HUES48 (cell line): ENCODE results near the gene TMEM92.

Experiments
- H3K27ac ChIP-seq: one replicate; pipeline ENCODE4 v1.7.0; 2013; ENCODE audit warnings: low read depth, low read length, inconsistent platforms
- H3K27me3 ChIP-seq: 2 replicates; pipeline ENCODE4 v1.6.1; 2013; ENCODE audit warnings: mild to moderate bottlenecking, low read length; ENCODE audit not compliant: control insufficient read depth, insufficient read depth
- H3K36me3 ChIP-seq: 2 replicates; pipeline ENCODE4 v1.6.1; 2013; ENCODE audit warnings: low read length; ENCODE audit not compliant: control insufficient read depth, insufficient read depth
- H3K4me1 ChIP-seq: 2 replicates; pipeline ENCODE4 v1.6.1; 2013; ENCODE audit warnings: mild to moderate bottlenecking, low read length; ENCODE audit not compliant: control insufficient read depth, insufficient read depth
- H3K4me3 ChIP-seq: 2 replicates; pipeline ENCODE4 v1.5.1; 2013; ENCODE audit warnings: mild to moderate bottlenecking, low read depth, low read length
- H3K9ac ChIP-seq: 2 replicates; pipeline ENCODE4 v1.6.1; 2013; ENCODE audit warnings: mild to moderate bottlenecking, low read depth, low read length, moderate library complexity
- H3K9me3 ChIP-seq: 2 replicates; pipeline ENCODE4 v1.6.1; 2013; ENCODE audit warnings: low read length; ENCODE audit not compliant: control insufficient read depth, insufficient read depth

Gene TMEM92

DNA sequence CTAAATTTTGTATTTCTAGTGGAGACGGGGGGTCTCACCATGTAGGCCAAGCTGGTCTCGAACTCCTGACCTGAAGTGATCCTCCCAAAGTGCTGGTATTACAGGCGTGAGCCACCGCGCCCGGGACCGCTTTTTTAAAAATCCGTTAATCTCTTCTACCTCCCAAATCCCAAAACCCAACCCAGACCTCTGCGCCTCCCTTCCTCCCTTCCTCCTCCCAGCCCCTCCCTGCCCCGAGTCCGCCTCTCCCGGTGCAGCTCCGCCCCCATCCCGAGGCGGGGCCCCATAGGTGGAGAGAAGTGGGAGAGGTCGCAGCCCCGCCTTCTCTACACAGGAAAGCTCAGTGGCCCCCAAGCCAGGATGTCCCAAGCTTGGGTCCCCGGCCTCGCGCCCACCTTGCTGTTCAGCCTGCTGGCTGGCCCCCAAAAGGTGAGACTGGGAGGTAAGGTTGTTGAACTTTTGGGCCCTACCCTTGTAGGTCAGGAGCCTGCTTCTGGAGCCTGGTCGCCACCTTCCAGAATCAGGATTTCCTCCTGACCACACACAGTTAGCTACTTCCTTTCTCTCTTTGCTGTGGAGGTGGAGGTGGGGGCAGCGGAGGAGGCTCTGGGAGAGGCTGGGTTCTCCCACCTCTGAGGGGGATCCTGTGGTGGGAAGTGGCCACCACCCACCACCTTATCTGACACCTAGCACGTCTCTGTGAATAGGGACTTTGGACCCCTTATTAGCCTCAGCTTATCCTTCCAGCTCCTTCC is at the start of gene TMEM92:
Gene TMEM92, plus strand, starts transcription at position 325 of the 755 bp plus-strand sequence. Its CDS starts 36 bp downstream, at position 361.
- peaks cover 3% of the 10 kb centered on the region for H3K36me3 ChIP-seq
- peak within 1 kb of the TSS; percentile 74 for H3K4me3 ChIP-seq
- H3K27ac ChIP-seq: peak within 1 kb of the TSS; percentile 59
- H3K4me1 ChIP-seq: peaks cover 38% of the 10 kb centered on the region
- no peaks in the 10 kb centered on the region for H3K9me3 ChIP-seq
- H3K9ac ChIP-seq: no peak within 1 kb of the TSS
- peaks cover 10% of the 10 kb centered on the region for H3K27me3 ChIP-seq

DNA sequence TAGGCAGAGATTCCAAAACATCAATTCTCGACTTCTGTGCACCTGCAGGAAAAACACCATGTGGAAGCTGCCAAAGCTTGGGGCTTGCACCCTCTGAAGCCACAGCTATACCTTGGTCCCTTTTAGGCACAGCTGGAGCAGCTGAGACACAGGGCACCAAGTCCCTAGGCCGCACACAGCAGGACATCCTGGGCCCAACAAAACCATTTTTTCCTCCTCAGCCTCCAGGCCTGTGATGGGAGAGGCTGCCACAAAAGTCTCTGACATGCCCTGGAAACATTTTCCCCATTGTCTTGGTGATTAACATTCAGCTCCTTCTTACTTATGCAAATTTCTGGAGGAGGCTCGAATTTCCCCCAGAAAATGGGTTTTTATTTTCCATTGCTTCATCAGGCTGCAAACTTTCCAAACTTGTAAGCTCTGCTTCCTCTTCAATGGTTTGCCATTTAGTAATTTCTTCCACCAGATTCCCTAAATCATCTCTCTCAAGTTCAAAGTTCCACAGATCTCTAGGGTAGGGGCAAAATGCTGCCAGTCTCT is 48.5 kb upstream of the TMEM92 start:
- no peak overlapping the region for H3K27ac ChIP-seq
- H3K9me3 ChIP-seq: peaks cover 23% of the 10 kb centered on the region
- no peaks in the 10 kb centered on the region for H3K4me1 ChIP-seq
- H3K9ac ChIP-seq: no peak overlapping the region
- H3K4me3 ChIP-seq: no peak overlapping the region
- H3K36me3 ChIP-seq: no peaks in the 10 kb centered on the region
- H3K27me3 ChIP-seq: no peaks in the 10 kb centered on the region

- Histone ChIP-seq H3K4me3 (no peak overlapping the region), H3K9ac (no peak overlapping the region), H3K9me3 (0 out of 2 replicates have a peak, but pooled peaks cover 2% of the 10 kb centered on the region), H3K36me3 (no peaks in the 10 kb centered on the region), H3K27ac (no peak overlapping the region), H3K4me1 (no peaks in the 10 kb centered on the region), H3K27me3 (no peaks in the 10 kb centered on the region)
Observed at GRCh38 chr17:50234581-50234980, 39.7 kb upstream of the TMEM92 start.

GRCh38 chr17:50237901-50238300 is 36.4 kb upstream of the TMEM92 start:
- Histone ChIP-seq H3K9ac (no peak overlapping the region), H3K27ac (no peak overlapping the region), H3K27me3 (no peaks in the 10 kb centered on the region), H3K4me3 (no peak overlapping the region), H3K9me3 (0 out of 2 replicates have a peak, but pooled peaks cover 2% of the 10 kb centered on the region), H3K4me1 (no peaks in the 10 kb centered on the region), H3K36me3 (no peaks in the 10 kb centered on the region)

DNA sequence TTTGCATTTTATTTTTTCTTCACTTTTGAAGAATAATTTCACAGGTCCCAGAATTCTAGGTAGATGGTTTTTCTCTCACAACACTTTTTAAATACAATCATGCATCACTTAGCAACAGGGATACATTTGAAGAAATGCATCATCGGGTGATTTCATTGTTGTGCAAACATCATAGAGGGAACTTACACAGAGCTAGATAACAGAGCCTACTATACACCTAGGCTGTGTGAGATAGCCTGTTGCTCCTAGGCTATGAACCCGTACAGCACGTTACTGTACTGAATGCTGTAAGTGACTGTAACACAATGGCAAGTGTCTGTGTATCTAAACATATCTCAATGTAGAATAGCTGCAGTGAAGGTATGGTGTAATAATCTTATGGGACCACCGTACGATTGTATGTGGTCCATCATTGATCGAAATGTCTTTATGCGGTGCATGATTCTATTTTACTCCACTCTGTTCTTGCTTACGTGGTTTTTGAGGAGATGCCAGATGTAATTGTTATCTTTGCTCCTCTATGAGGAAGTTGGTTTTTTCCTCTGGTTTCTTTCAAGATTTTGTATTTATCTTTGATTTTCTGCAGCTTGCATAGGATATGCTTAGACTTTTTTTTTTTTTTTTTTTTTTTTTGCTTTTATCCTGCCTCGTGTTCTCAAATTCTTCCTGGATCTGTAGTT is 35.5 kb upstream of the TMEM92 start:
- no peaks in the 10 kb centered on the region for H3K4me1 ChIP-seq
- H3K9ac ChIP-seq: no peak overlapping the region
- H3K27me3 ChIP-seq: no peaks in the 10 kb centered on the region
- H3K36me3 ChIP-seq: no peaks in the 10 kb centered on the region
- no peak overlapping the region for H3K4me3 ChIP-seq
- 0 out of 2 replicates have a peak, but pooled peaks cover 2% of the 10 kb centered on the region for H3K9me3 ChIP-seq
- H3K27ac ChIP-seq: no peak overlapping the region

DNA sequence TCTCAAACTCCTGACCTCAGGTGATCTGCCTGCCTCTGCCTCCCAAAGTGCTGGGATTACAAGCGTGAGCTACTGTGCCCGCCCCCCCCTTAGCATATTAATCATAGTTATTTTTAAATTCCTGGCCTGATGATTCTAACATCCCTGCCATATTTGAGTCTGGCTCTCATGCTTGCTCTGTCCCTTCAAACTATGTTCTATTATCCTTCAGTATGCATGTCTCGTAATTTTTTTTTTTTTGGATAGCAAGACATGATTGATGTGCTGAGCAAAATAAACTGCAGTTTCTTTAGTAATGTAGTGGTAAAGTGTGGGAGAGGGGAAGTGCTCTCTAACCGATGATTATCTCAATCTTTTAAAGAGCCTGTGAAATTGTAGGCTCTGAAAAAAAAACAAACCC is 34.3 kb upstream of the TMEM92 start:
- no peak overlapping the region for H3K27ac ChIP-seq
- no peak overlapping the region for H3K9ac ChIP-seq
- H3K4me1 ChIP-seq: no peaks in the 10 kb centered on the region
- no peaks in the 10 kb centered on the region for H3K27me3 ChIP-seq
- no peak overlapping the region for H3K4me3 ChIP-seq
- H3K9me3 ChIP-seq: no peaks in the 10 kb centered on the region
- no peaks in the 10 kb centered on the region for H3K36me3 ChIP-seq

DNA sequence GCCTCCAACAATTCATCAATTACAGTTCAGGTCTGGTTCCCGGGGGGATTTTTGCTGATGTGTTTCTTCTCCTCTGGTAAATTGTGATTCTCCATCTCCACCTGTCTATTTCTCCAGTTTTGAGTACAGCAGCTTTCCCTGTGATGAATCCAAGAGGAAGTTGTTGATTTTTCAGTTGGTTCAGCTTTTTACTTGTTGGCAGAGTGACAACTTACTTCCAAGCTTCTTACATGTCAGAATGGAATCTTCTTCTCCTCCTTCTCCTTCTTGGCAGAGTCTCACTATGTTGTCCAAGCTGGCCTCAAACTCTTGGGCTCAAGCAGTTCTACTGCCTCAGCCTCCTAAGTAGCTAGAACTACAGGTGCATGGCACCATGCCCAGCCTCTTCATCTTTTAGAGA is 33.4 kb upstream of the TMEM92 start:
- Histone ChIP-seq H3K4me3 (no peak overlapping the region), H3K27ac (no peak overlapping the region), H3K4me1 (no peaks in the 10 kb centered on the region), H3K36me3 (no peaks in the 10 kb centered on the region), H3K27me3 (no peaks in the 10 kb centered on the region), H3K9ac (no peak overlapping the region), H3K9me3 (no peaks in the 10 kb centered on the region)

DNA sequence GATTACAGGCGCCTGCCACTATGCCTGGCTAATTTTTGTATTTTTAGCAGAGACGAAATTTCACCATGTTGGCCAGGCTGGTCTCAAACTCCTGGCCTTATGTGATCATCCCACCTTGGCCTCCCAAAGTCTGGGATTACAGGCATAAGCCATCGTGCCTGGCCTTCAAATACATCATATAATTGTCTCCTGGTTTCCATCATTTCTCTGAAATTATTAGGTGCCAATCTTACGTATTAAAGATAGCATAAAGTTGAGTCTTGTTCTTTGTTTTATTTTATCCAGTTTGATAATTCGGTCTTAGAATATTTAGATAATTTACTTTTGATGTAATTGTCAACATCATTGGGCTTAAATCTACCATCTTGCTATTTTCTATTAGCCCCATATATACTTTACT is 32.8 kb upstream of the TMEM92 start:
- Histone ChIP-seq H3K36me3 (no peaks in the 10 kb centered on the region), H3K9ac (no peak overlapping the region), H3K27me3 (no peaks in the 10 kb centered on the region), H3K27ac (no peak overlapping the region), H3K4me3 (no peak overlapping the region), H3K4me1 (no peaks in the 10 kb centered on the region), H3K9me3 (no peaks in the 10 kb centered on the region)

- no peak overlapping the region for H3K4me3 ChIP-seq
- no peaks in the 10 kb centered on the region for H3K36me3 ChIP-seq
- H3K27me3 ChIP-seq: no peaks in the 10 kb centered on the region
- no peak overlapping the region for H3K27ac ChIP-seq
- no peak overlapping the region for H3K9ac ChIP-seq
- H3K9me3 ChIP-seq: peaks cover 11% of the 10 kb centered on the region; the same call in 1 of the 2 replicates
- H3K4me1 ChIP-seq: no peaks in the 10 kb centered on the region
Observed at GRCh38 chr17:50244771-50245170, 29.5 kb upstream of the TMEM92 start.

GRCh38 chr17:50248255-50248654 is 26.0 kb upstream of the TMEM92 start:
- H3K27ac ChIP-seq: no peak overlapping the region
- H3K27me3 ChIP-seq: no peaks in the 10 kb centered on the region
- H3K4me1 ChIP-seq: no peaks in the 10 kb centered on the region
- H3K36me3 ChIP-seq: no peaks in the 10 kb centered on the region
- peaks cover 15% of the 10 kb centered on the region for H3K9me3 ChIP-seq
- no peak overlapping the region for H3K9ac ChIP-seq
- no peak overlapping the region for H3K4me3 ChIP-seq

DNA sequence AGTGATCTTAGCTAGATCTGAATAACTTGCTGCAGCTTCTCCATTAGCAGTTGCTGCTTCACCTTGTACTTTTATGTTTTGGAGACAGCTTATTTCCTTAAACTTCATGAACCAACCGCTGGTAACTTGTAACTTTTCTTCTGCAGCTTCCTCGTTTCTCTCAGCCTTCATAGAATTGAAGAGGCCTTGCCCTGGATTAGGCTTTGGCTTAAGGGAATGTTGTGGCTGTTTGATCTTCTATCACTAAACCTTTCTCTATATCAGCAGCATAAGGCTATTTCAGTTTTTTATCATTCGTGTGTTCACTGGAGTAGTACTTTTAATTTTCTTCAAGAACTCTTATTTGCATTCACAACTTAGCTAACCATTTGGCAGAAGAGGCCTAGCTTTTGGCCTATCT is 21.5 kb upstream of the TMEM92 start:
- Histone ChIP-seq H3K9me3 (peaks cover 15% of the 10 kb centered on the region), H3K27me3 (no peaks in the 10 kb centered on the region), H3K4me1 (peaks cover 4% of the 10 kb centered on the region; the same call in 1 of the 2 replicates), H3K9ac (no peak overlapping the region), H3K27ac (no peak overlapping the region), H3K4me3 (no peak overlapping the region), H3K36me3 (no peaks in the 10 kb centered on the region)
